HG03139 (cell line): ENCODE data around the gene DPM2.

Experiments used
- ATAC-seq: cut with Tn5 transposase; IDR thresholded peaks from one replicate; pipeline ENCODE4 v1.9.1; 2021; ENCODE audit not compliant: unreplicated experiment

DPM2 gene

DNA sequence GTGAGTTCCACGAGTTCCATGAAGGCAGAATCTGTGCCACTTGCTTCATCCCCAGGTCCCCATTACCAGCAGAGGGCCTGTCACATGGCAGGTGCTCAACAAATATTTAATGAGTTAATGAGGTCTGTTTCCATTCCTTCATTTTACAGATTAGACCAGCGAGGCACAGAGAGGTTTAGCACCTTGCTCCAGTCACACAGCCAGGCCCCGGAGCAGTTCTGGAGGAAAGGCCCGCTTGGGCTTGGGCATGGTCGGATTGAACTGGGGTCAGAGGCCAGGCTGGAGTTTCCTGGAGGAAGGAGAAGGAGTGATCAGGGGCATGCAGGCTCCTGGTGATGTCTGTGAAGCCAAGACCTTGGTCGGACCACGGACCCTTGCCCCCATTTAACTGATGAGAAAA lies 16.9 kb downstream of the DPM2 start:
- no peak for ATAC-seq

DNA sequence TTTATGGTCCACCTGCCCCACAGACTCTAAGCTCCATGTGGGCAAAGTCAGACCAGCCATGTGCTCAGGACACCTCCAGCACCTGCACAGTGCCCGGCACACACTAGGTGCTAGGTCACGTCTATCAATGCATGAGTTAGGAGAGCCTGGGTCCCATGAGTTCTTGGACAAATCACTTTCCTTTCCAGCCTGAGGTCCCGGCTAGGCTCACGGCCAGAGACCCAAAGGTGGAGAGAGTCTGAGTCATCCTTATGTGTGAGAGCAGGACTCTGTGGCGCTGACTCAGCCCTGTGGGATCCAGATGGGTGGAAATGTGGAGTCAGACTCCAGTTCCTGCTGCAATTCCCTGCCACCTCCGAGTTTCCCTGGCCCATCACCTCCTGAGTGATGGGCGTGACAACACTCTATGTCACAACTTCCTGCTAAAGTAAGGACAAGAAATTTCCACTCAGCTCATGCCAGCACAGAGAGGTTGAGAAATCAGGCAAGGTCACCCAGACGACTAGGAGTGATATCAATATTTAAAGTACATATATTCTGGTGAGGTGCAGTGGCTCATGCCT lies 18.3 kb downstream of the DPM2 start:
- no peak for ATAC-seq

GRCh38 chr9:127918183-127919107 lies 19.2 kb downstream of the DPM2 start:
- ATAC-seq = no peak

DNA sequence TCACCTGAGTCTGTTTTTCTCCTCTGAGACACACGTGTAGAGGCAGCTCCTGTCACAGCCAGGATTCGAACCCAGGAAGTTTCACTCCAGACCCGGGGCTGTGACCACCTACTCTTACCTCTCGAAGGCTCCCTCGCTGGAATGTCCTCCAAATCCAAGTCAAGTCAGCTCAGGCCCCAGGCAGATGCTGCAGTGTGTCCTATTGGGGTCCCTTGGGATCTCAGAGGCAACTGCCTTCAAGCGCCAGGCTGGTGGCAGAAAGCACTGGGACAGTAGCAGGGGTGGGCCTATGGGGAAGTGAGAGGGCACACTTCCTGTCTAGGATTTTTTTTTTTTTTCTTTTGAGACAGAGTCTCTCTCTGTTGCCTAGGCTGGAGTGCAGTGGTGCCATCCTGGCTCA lies 20.1 kb downstream of the DPM2 start:
- no peak for ATAC-seq

DNA sequence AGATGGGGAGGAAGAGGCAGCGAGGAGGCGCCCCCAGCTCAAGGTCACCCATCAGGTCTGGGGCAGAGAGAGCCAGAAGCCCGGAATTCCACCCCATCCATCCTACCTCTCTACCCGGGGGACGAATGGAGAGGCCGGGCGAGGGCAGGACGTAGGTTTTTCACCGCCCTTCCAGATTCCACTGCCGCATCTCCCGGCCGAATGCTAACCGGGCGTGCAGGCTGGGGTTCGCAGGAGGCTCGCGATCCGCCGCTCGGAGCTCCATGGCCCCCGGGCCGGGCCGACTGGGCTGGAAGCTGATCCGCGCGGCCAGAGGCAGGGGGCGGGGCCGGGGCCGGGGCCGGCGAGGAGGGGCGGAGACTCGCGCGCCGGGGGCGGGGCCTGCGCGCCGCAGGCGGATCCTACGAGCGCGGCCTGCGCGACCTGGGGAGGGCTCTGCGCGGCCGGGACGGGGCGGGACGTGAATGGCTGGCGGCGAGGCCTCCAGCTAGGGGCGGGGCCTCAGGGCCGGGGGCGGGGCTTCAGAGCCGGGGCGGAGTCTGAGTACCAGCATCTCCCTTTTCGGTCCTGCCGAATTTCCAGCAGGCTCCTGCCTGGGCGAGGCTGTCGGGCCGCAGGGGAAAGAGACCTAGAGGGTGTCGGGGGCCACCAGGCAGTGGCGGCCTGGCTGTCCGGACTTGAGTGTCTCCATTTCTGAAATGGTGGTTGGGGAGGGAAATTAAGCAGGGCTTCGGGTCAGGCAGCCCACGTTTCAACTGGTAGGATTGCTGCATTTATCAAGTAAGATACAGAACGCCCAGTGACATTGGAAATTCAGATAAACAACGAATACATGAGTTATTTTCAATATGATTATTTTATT lies 20.7 kb downstream of the DPM2 start, which contains the start of gene ST6GALNAC4:
Gene ST6GALNAC4, minus strand, starts transcription at position 322 of the 862 bp plus-strand sequence. CDS start 622 bp downstream, outside the sequence.
- ATAC-seq = peak; percentile 64

GRCh38 chr9:127915801-127916719 lies 21.6 kb downstream of the DPM2 start:
- ATAC-seq = no peak

DNA sequence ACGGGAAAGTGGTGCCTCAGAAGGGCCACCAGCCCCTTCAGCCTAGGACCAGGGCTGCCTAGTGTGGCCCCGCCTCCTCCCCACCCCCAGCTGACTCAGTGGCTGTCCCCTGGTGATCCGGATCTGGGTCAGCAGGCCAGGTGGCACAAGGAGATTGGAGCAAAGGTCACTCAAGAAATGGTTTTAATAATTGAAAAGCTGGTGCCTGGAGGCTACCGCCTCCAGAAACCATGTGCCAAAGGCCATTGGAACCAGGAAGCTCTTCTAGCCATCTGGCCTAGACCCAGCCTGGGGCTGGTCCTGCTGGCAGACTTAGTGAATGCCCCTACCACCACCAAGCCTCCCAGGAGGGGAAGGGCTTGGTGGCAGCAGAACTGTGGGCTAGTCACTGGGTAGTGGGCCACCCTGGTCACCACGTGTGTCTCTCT lies 22.3 kb downstream of the DPM2 start:
- no peak for ATAC-seq

DNA sequence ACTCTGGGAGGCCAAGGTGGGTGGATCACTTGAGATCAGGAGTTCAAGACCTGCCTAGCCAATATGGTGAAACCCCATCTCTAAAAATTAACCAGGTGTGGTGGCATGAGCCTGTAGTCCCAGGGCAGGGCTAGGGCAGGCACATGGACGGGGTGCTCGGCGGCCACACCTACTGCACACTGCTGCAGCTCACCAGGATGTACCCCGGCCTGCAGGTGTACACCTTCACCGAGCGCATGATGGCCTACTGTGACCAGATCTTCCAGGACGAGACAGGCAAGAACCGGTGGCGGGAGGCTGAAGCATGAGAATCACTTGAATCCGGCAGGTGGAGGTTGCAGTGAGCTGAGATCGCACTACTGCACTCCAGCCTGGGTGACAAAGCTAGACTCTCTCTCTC lies 24.0 kb downstream of the DPM2 start:
- no peak for ATAC-seq

GRCh38 chr9:127912882-127913281 lies 24.8 kb downstream of the DPM2 start:
- ATAC-seq = no peak

DNA sequence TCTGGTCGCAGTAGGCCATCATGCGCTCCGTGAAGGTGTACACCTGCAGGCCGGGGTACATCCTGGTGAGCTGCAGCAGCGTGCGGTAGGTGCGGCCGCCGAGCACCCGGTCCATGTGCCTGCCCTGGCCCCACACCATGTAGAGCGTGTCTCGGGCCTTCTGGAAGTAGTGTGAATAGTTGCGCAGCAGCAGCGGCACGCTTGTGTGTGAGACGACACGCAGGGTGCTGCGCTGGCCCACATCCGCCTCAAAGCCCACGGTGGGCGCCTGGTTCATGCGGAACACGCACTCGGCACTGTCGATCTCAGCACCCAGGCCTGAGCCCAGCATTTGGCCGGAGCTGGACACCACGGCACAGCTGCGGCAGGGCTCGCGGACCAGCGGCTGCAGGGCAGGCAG lies 25.4 kb downstream of the DPM2 start:
- no peak for ATAC-seq

GRCh38 chr9:127910613-127911205 lies 26.9 kb downstream of the DPM2 start:
- ATAC-seq = no peak

GRCh38 chr9:127909839-127910273 lies 27.8 kb downstream of the DPM2 start:
- ATAC-seq = no peak

GRCh38 chr9:127908660-127908926 lies 29.1 kb downstream of the DPM2 start:
- ATAC-seq = no peak

GRCh38 chr9:127907867-127908659 lies 29.6 kb downstream of the DPM2 start:
- no peak for ATAC-seq

GRCh38 chr9:127905788-127906191 lies 31.9 kb downstream of the DPM2 start:
- ATAC-seq = no peak

- ATAC-seq = no peak
These were observed 32.5 kb downstream of the DPM2 start for GRCh38 chr9:127905004-127905728.

DNA sequence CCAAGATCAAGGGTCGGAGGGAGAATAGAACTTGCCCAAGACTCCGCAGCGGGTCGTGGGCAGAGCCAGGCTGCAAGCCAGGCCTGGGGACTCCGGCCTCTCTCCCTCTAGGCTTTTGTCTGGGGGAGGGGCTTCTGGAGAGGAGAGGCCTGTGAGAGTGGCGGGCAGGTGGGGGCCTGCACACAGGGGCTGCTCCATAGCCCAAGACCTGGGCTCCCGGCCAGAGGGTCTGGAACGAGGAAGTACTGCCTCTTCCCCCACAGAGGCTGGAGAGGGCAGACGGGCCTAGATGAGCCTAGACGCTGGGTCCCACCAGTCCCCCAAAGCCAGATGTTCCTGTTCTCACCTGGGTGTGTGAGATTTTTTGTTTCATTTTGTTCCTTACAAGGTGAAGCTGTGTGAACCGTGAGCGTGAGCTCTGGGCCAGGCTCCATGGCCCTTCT lies 33.1 kb downstream of the DPM2 start:
- no peak for ATAC-seq
